Osteocyte (in vitro differentiated cells): ENCODE measurements around the gene ZSWIM4. TPM values are rescaled to one million over a fixed set of nuclear protein-coding genes. Genes with fewer than 3 reads are reported as not detected.

ENCODE experiments used
- DNase-seq: peaks from one replicate; pipeline ENCODE4 v3.0.0; 2021; ENCODE audit warnings: mixed read lengths; ENCODE audit not compliant: unreplicated experiment; ENCODE audit errors: extremely low spot score
- H3K27ac Mint-ChIP-seq: one replicate; pipeline ENCODE4 v1.8.0; 2021; ENCODE audit warnings: mild to moderate bottlenecking, mixed read lengths; ENCODE audit not compliant: unreplicated experiment
- H3K27me3 Mint-ChIP-seq: one replicate; pipeline ENCODE4 v1.8.0; 2021; ENCODE audit warnings: mixed read lengths; ENCODE audit not compliant: unreplicated experiment
- H3K36me3 Mint-ChIP-seq: one replicate; pipeline ENCODE4 v1.8.0; 2021; ENCODE audit warnings: mixed read lengths; ENCODE audit not compliant: unreplicated experiment
- H3K4me1 Mint-ChIP-seq: one replicate; pipeline ENCODE4 v1.8.0; 2021; ENCODE audit warnings: mixed read lengths; ENCODE audit not compliant: unreplicated experiment
- H3K4me3 Mint-ChIP-seq: one replicate; pipeline ENCODE4 v1.8.0; 2021; ENCODE audit warnings: mild to moderate bottlenecking, moderate library complexity, mixed read lengths; ENCODE audit not compliant: unreplicated experiment
- H3K9me3 Mint-ChIP-seq: one replicate; pipeline ENCODE4 v1.8.0; 2021; ENCODE audit warnings: mixed read lengths; ENCODE audit not compliant: unreplicated experiment
- CTCF ChIP-seq: fragments of 200-600 bp; sonication (generic); IDR thresholded peaks from 2 replicates; pipeline ENCODE4 v1.5.0; 2021; ENCODE audit warnings: antibody characterized with exemption, mild to moderate bottlenecking, moderate library complexity
- total RNA-seq: library from RNA; stranded (reverse); gene quantifications from 2 replicates; pipeline ENCODE4 v1.2.1, GENCODE V29; 2021

Gene ZSWIM4
- total RNA-seq, 1 donor from 2014 or later: 15.1 TPM

- no peak overlapping the region for H3K4me3 Mint-ChIP-seq
- no peak for DNase-seq
- peaks cover 20% of the 10 kb centered on the region for H3K4me1 Mint-ChIP-seq
- no peaks in the 10 kb centered on the region for H3K36me3 Mint-ChIP-seq
- no peak for TF ChIP-seq CTCF
- no peaks in the 10 kb centered on the region for H3K27me3 Mint-ChIP-seq
- H3K27ac Mint-ChIP-seq: no peak overlapping the region
- H3K9me3 Mint-ChIP-seq: no peaks in the 10 kb centered on the region
These were observed 73.4 kb downstream of the ZSWIM4 start for GRCh38 chr19:13868663-13869062.

GRCh38 chr19:13869281-13869680 is 74.0 kb downstream of the ZSWIM4 start:
- H3K27me3 Mint-ChIP-seq: no peaks in the 10 kb centered on the region
- H3K36me3 Mint-ChIP-seq: no peaks in the 10 kb centered on the region
- no peak overlapping the region for H3K4me3 Mint-ChIP-seq
- TF ChIP-seq CTCF: no peak
- H3K4me1 Mint-ChIP-seq: peaks cover 17% of the 10 kb centered on the region
- no peaks in the 10 kb centered on the region for H3K9me3 Mint-ChIP-seq
- no peak for DNase-seq
- H3K27ac Mint-ChIP-seq: no peak overlapping the region

- Mint-ChIP-seq H3K36me3 (no peaks in the 10 kb centered on the region), H3K4me3 (no peak overlapping the region), H3K27me3 (no peaks in the 10 kb centered on the region), H3K27ac (no peak overlapping the region), H3K9me3 (no peaks in the 10 kb centered on the region), H3K4me1 (peaks cover 13% of the 10 kb centered on the region)
- no peak for DNase-seq
- no peak for TF ChIP-seq CTCF
These were observed 75.6 kb downstream of the ZSWIM4 start for GRCh38 chr19:13870873-13871272.

- H3K36me3 Mint-ChIP-seq: no peaks in the 10 kb centered on the region
- no peaks in the 10 kb centered on the region for H3K27me3 Mint-ChIP-seq
- H3K4me1 Mint-ChIP-seq: peaks cover 7% of the 10 kb centered on the region
- no peak overlapping the region for H3K4me3 Mint-ChIP-seq
- H3K27ac Mint-ChIP-seq: no peak overlapping the region
- DNase-seq: no peak
- H3K9me3 Mint-ChIP-seq: no peaks in the 10 kb centered on the region
- TF ChIP-seq CTCF: no peak
These were observed 77.1 kb downstream of the ZSWIM4 start for GRCh38 chr19:13872339-13872694.

GRCh38 chr19:13872695-13873389 is 77.6 kb downstream of the ZSWIM4 start:
- no peak overlapping the region for H3K27ac Mint-ChIP-seq

More at GRCh38 chr19:13872695-13873389, 77.6 kb downstream of the ZSWIM4 start:
- no peaks in the 10 kb centered on the region for H3K27me3 Mint-ChIP-seq
- no peaks in the 10 kb centered on the region for H3K9me3 Mint-ChIP-seq
- TF ChIP-seq CTCF: no peak
- no peaks in the 10 kb centered on the region for H3K36me3 Mint-ChIP-seq
- H3K4me1 Mint-ChIP-seq: peaks cover 7% of the 10 kb centered on the region
- DNase-seq: no peak
- no peak overlapping the region for H3K4me3 Mint-ChIP-seq
